HEK293T (cell line): Measurements from ENCODE around the gene ING1.

Experiments
- CTCF ChIA-PET: fragments of 350-600 bp; formaldehyde crosslinking; extraction: SDS; loops from one replicate; lab custom pipeline; 2021; ENCODE audit warnings: antibody characterized with exemption, inconsistent platforms; lab: Yijun Ruan, JAX
- POLR2A ChIA-PET: fragments of 350-600 bp; formaldehyde crosslinking; extraction: SDS; loops from one replicate; lab custom pipeline; 2020; ENCODE audit warnings: antibody characterized with exemption, inconsistent platforms; lab: Yijun Ruan, JAX
- DNase-seq: peaks from one replicate; pipeline ENCODE4 v3.0.0; 2012; ENCODE audit warnings: mixed read lengths; ENCODE audit errors: extremely low spot score
- ARNT ChIP-seq: fragments of 450-650 bp; IDR thresholded peaks from 2 replicates; pipeline ENCODE4 v1.6.1; 2017; ENCODE audit warnings: mild to moderate bottlenecking
- BHLHE40 ChIP-seq: fragments of 450-650 bp; IDR thresholded peaks from 2 replicates; pipeline ENCODE4 v1.6.1; 2016; ENCODE audit warnings: mild to moderate bottlenecking, moderate library complexity, borderline replicate concordance
- CTBP1 ChIP-seq: fragments of 450-650 bp; IDR thresholded peaks from 2 replicates; pipeline ENCODE4 v1.6.1; 2016; ENCODE audit warnings: borderline replicate concordance
- ELF4 ChIP-seq: fragments of 450-650 bp; IDR thresholded peaks from 2 replicates; pipeline ENCODE4 v1.6.1; 2017; ENCODE audit warnings: antibody characterized with exemption
- FOXA1 ChIP-seq: fragments of 450-650 bp; IDR thresholded peaks from 2 replicates; pipeline ENCODE4 v1.6.1; 2016; ENCODE audit warnings: mild to moderate bottlenecking
- FOXK2 ChIP-seq: fragments of 450-650 bp; IDR thresholded peaks from 2 replicates; pipeline ENCODE4 v1.6.1; 2016; ENCODE audit warnings: mild to moderate bottlenecking
- FOXM1 ChIP-seq: fragments of 450-650 bp; IDR thresholded peaks from 2 replicates; pipeline ENCODE4 v1.6.1; 2017; ENCODE audit warnings: mild to moderate bottlenecking, borderline replicate concordance
- HDGF ChIP-seq: fragments of 450-650 bp; IDR thresholded peaks from 2 replicates; pipeline ENCODE4 v1.6.1; 2017; ENCODE audit warnings: antibody characterized with exemption, borderline replicate concordance
- L3MBTL2 ChIP-seq: fragments of 450-650 bp; conservative IDR thresholded peaks from 2 replicates; pipeline ENCODE4 v1.6.1; 2016; ENCODE audit warnings: mild to moderate bottlenecking
- LEF1 ChIP-seq: fragments of 450-650 bp; IDR thresholded peaks from 2 replicates; pipeline ENCODE4 v1.6.1; 2017; ENCODE audit warnings: mild to moderate bottlenecking, borderline replicate concordance
- NFRKB ChIP-seq: fragments of 450-650 bp; IDR thresholded peaks from 2 replicates; pipeline ENCODE4 v1.6.1; 2016; ENCODE audit warnings: mild to moderate bottlenecking, moderate library complexity
- SP1 ChIP-seq: fragments of 450-650 bp; IDR thresholded peaks from 2 replicates; pipeline ENCODE4 v1.6.1; 2017
- SUZ12 ChIP-seq: fragments of 450-650 bp; IDR thresholded peaks from 2 replicates; pipeline ENCODE4 v1.6.1; 2016; ENCODE audit warnings: mild to moderate bottlenecking
- TARDBP ChIP-seq: fragments of 450-650 bp; IDR thresholded peaks from 2 replicates; pipeline ENCODE4 v1.6.1; 2016
- ZNF384 ChIP-seq: fragments of 450-650 bp; IDR thresholded peaks from 2 replicates; pipeline ENCODE4 v1.6.1; 2016
- TF ChIP-seq, protein P1 (sequence below): fragments of 450-650 bp; IDR thresholded peaks from 2 replicates; pipeline ENCODE4 v1.6.1; 2016

Gene ING1

DNA sequence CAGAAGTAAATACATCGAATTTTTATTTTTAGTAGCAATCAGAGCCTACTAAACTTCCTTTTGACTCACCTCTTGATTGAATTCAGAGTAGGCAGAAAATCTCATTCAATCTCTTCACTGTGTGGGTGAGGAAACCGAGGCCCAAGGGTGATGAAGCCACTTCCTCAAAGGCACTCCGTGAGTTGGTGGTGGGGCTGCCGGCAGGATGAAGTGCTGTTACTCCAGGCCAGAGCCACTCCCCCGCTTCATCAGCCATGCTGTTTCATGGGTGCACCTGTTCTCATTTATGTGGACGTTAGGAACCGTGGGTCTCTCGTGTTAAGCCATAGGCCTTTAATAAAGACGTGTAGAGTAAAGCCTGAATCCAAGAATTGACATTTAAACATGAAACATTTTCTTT is 13.2 kb downstream of the ING1 start:
- no peak for DNase-seq
- TF ChIP-seq SP1 (no peak), FOXA1 (no peak), FOXK2 (no peak), LEF1 (no peak), ZNF384 (no peak), NFRKB (no peak), HDGF (no peak), TARDBP (no peak), ARNT (no peak), L3MBTL2 (no peak), ELF4 (no peak), SUZ12 (no peak)
- ChIA-PET POLR2A (no interaction called here), CTCF (no interaction called here)

- POLR2A ChIA-PET: no interaction called here
- no peak for DNase-seq
- CTCF ChIA-PET: no interaction called here
- TF ChIP-seq TARDBP (no peak), HDGF (no peak), LEF1 (no peak), FOXM1 (no peak), FOXK2 (no peak), CTBP1 (no peak)
- TF ChIP-seq, protein P1, sequence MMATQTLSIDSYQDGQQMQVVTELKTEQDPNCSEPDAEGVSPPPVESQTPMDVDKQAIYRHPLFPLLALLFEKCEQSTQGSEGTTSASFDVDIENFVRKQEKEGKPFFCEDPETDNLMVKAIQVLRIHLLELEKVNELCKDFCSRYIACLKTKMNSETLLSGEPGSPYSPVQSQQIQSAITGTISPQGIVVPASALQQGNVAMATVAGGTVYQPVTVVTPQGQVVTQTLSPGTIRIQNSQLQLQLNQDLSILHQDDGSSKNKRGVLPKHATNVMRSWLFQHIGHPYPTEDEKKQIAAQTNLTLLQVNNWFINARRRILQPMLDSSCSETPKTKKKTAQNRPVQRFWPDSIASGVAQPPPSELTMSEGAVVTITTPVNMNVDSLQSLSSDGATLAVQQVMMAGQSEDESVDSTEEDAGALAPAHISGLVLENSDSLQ: no peak
These were observed 17.6 kb downstream of the ING1 start for GRCh38 chr13:110731072-110731471.

GRCh38 chr13:110734561-110734960 is 21.1 kb downstream of the ING1 start:
- CTCF ChIA-PET: no interaction called here
- no peak for DNase-seq
- POLR2A ChIA-PET: no interaction called here

GRCh38 chr13:110737555-110737954 is 24.1 kb downstream of the ING1 start:
- POLR2A ChIA-PET: no interaction called here
- CTCF ChIA-PET: no interaction called here
- TF ChIP-seq FOXK2: no peak
- no peak for TF ChIP-seq ELF4
- TF ChIP-seq LEF1: no peak
- TF ChIP-seq L3MBTL2: no peak
- TF ChIP-seq ARNT: no peak
- no peak for TF ChIP-seq HDGF
- no peak for TF ChIP-seq SP1
- no peak for TF ChIP-seq BHLHE40
- no peak for TF ChIP-seq CTBP1
- TF ChIP-seq TARDBP: no peak
- TF ChIP-seq NFRKB: no peak
- TF ChIP-seq FOXM1: no peak
- TF ChIP-seq SUZ12: no peak
- TF ChIP-seq, protein P1: no peak
- TF ChIP-seq FOXA1: no peak
- no peak for TF ChIP-seq ZNF384
- DNase-seq: no peak

More at GRCh38 chr13:110734561-110734960, 21.1 kb downstream of the ING1 start:
- TF ChIP-seq SUZ12 (no peak), FOXM1 (no peak), ARNT (no peak), ZNF384 (no peak), TARDBP (no peak), ELF4 (no peak), HDGF (no peak), FOXK2 (no peak), LEF1 (no peak), SP1 (no peak), BHLHE40 (no peak)
- TF ChIP-seq, protein P1: no peak

GRCh38 chr13:110743687-110744086 is 30.2 kb downstream of the ING1 start:
- ChIA-PET POLR2A (no interaction called here), CTCF (no interaction called here)
- TF ChIP-seq HDGF (no peak), ARNT (no peak), TARDBP (no peak), FOXK2 (no peak), ELF4 (no peak), BHLHE40 (no peak), FOXA1 (no peak), NFRKB (no peak), FOXM1 (no peak)
- TF ChIP-seq, protein P1: no peak
- no peak for DNase-seq

GRCh38 chr13:110746438-110746837 is 32.9 kb downstream of the ING1 start:
- ChIA-PET POLR2A (no interaction called here), CTCF (interaction anchor here (0.6 kb wide), 1 partner anchor 90 kb away, joined by 5 read pairs; no protein-coding TSS in a partner anchor)
- DNase-seq: no peak
- TF ChIP-seq FOXK2: no peak
- no peak for TF ChIP-seq ZNF384
- no peak for TF ChIP-seq SUZ12
- TF ChIP-seq ARNT: no peak
- no peak for TF ChIP-seq CTBP1
- TF ChIP-seq FOXA1: no peak
- TF ChIP-seq TARDBP: no peak
- TF ChIP-seq HDGF: no peak
- TF ChIP-seq, protein P1: no peak
- no peak for TF ChIP-seq L3MBTL2
- TF ChIP-seq LEF1: no peak
- TF ChIP-seq NFRKB: no peak
- TF ChIP-seq BHLHE40: no peak
- no peak for TF ChIP-seq ELF4
- no peak for TF ChIP-seq FOXM1
